ENCODE results near the gene TMEM269.

The TMEM269 gene

GRCh38 chr1:42846257-42847110, 61.7 kb downstream of the TMEM269 start, which contains the start of gene ZNF691:
TSS of gene ZNF691 (plus strand) at chr1:42846613. CDS start at chr1:42849659, 3,046 bp downstream.
- POLR2A ChIA-PET = interaction anchor here (0.5 to 2.6 kb wide), 24 partner anchors 9 to 568 kb away, joined by 3 to 35 read pairs (median 4); partner anchors contain the start of genes C1orf50, ERMAP, P3H1 and SVBP
- Histone ChIP-seq H3K36me3 (ENCODE audit: control insufficient read depth in 2 of 2, insufficient read depth in 1 of 2, low read length in 2 of 2) (peaks cover 10 to 57% of the 10 kb centered on the region in 2 experiments; a peak in 2 of 3 replicates), H3K27ac (ENCODE audit: extremely low read depth, low read depth, low read length) (peak within 1 kb of the TSS; percentile 70), H3K4me1 (ENCODE audit: control insufficient read depth, insufficient read depth, low read length) (no peaks in the 10 kb centered on the region), H3K4me3 (ENCODE audit: low read depth, low read length) (peak within 1 kb of the TSS; percentile 85), H3K9me3 (ENCODE audit: control insufficient read depth, insufficient read depth, low read depth, low read length) (no peaks in the 10 kb centered on the region)
- CTCF ChIA-PET = interaction anchor here (0.5 to 1.3 kb wide), 13 partner anchors 9 to 1401 kb away, joined by 3 to 6 read pairs (median 4); no protein-coding TSS in a partner anchor
- TF ChIP-seq PRDM6 (tag by site-specific recombination; IDR thresholded peaks at IDR 0.05) = no peak
- TF ChIP-seq GLI2 (tag by site-specific recombination; IDR thresholded peaks at IDR 0.05; ENCODE audit: borderline replicate concordance, low read depth) = no peak
- no peak for TF ChIP-seq BCL11A (tag by site-specific recombination; IDR thresholded peaks at IDR 0.05; ENCODE audit: low read depth)
- TF ChIP-seq ZNF24 (tag by site-specific recombination; IDR thresholded peaks at IDR 0.05) = peak; percentile 35; the same call in 1 of the 2 replicates
- TF ChIP-seq ZNF157 (tag by site-specific recombination; IDR thresholded peaks at IDR 0.05) = no peak
- peak; percentile 65 for TF ChIP-seq SP7 (tag by site-specific recombination; IDR thresholded peaks at IDR 0.05)
- no peak for TF ChIP-seq KLF10 (tag by site-specific recombination; IDR thresholded peaks at IDR 0.05)
- 0 out of 2 replicates have a peak, but pooled peaks have one; percentile 11 for TF ChIP-seq ZNF488 (tag by site-specific recombination; IDR thresholded peaks at IDR 0.05)
- TF ChIP-seq ZNF830 (tag by site-specific recombination; IDR thresholded peaks at IDR 0.05; ENCODE audit: low read depth) = no peak
- peak; percentile 86 for TF ChIP-seq ZFHX2 (tag by site-specific recombination; conservative IDR thresholded peaks at IDR 0.05)
- no peak for TF ChIP-seq ZNF140 (tag by site-specific recombination; IDR thresholded peaks at IDR 0.05)
- peak; percentile 21; the same call in 1 of the 2 replicates for TF ChIP-seq ZSCAN16 (tag by site-specific recombination; IDR thresholded peaks at IDR 0.05)
- peak; percentile 81 for TF ChIP-seq SP3 (tag by site-specific recombination; IDR thresholded peaks at IDR 0.05)
- peak; percentile 67; the same call in 1 of the 2 replicates for TF ChIP-seq ZNF391 (tag by site-specific recombination; IDR thresholded peaks at IDR 0.05; ENCODE audit: borderline replicate concordance, low read depth)
- peak; percentile 71 for TF ChIP-seq ZNF660 (tag by site-specific recombination; IDR thresholded peaks at IDR 0.05)
- peak; percentile 95 for TF ChIP-seq ZFP69B (tag by site-specific recombination; IDR thresholded peaks at IDR 0.05)
- peak; percentile 29 for TF ChIP-seq ZNF398 (tag by site-specific recombination; IDR thresholded peaks at IDR 0.05)
- TF ChIP-seq KLF17 (tag by site-specific recombination; IDR thresholded peaks at IDR 0.05) = peak; percentile 24; the same call in 1 of the 2 replicates
- TF ChIP-seq PRDM4 (tag by site-specific recombination; IDR thresholded peaks at IDR 0.05) = 0 out of 2 replicates have a peak, but pooled peaks have one; percentile 29
- peak; percentile 96 for TF ChIP-seq SP2 (tag by site-specific recombination; IDR thresholded peaks at IDR 0.05)
- no peak for TF ChIP-seq ZNF843 (tag by site-specific recombination; IDR thresholded peaks at IDR 0.05)
- no peak for TF ChIP-seq ZNF18 (tag by site-specific recombination; IDR thresholded peaks at IDR 0.05)
- no peak; the same call in 1 of the 2 replicates for TF ChIP-seq ZSCAN4 (tag by site-specific recombination; IDR thresholded peaks at IDR 0.05)
- TF ChIP-seq ZNF16 (tag by site-specific recombination; IDR thresholded peaks at IDR 0.05; ENCODE audit: low read depth) = no peak
- TF ChIP-seq ZNF48 (tag by site-specific recombination; IDR thresholded peaks at IDR 0.05) = no peak
- TF ChIP-seq ZNF2 (tag by site-specific recombination; IDR thresholded peaks at IDR 0.05) = peak; percentile 31; the same call in 1 of the 2 replicates
